Mesenchymal stem cell (in vitro differentiated cells and primary cell): ENCODE data around the gene FBXO44.

ENCODE experiments used
- DNase-seq: peaks from one replicate; pipeline ENCODE4 v3.0.0-alpha.2; 2013
- H2AFZ ChIP-seq: one replicate; pipeline ENCODE4 v1.6.1; 2013; ENCODE audit warnings: low read depth, mild to moderate bottlenecking, control low read depth, inconsistent platforms, low read length, moderate library complexity
- H2AK5ac ChIP-seq: 2 replicates; pipeline ENCODE4 v1.6.1; 2013; ENCODE audit warnings: low read length, moderate library complexity, mild to moderate bottlenecking, inconsistent platforms; ENCODE audit not compliant: severe bottlenecking
- H2BK120ac ChIP-seq: one replicate; pipeline ENCODE4 v1.6.1; 2013; ENCODE audit warnings: low read depth, mild to moderate bottlenecking, inconsistent platforms, low read length, moderate library complexity
- H2BK12ac ChIP-seq, 2 experiments: one replicate each; pipeline ENCODE4 v1.6.1; 2013; ENCODE audit warnings: inconsistent platforms in 2 of 2, low read length in 2 of 2, mild to moderate bottlenecking in 2 of 2, moderate library complexity in 2 of 2, control low read depth in 1 of 2
- H2BK15ac ChIP-seq: one replicate; pipeline ENCODE4 v1.6.1; 2013; ENCODE audit warnings: mild to moderate bottlenecking, low read depth, inconsistent platforms; ENCODE audit not compliant: poor library complexity, severe bottlenecking
- H2BK5ac ChIP-seq: 2 replicates; pipeline ENCODE4 v1.6.1; 2013; ENCODE audit warnings: low read depth, mild to moderate bottlenecking, low read length, control low read depth, inconsistent platforms; ENCODE audit not compliant: poor library complexity, severe bottlenecking
- H3K14ac ChIP-seq, 2 experiments: one replicate each; pipeline ENCODE4 v1.6.1; 2013; ENCODE audit warnings: inconsistent platforms in 2 of 2, low read length in 2 of 2, control low read depth in 1 of 2, mild to moderate bottlenecking in 1 of 2, moderate library complexity in 1 of 2
- H3K18ac ChIP-seq, 2 experiments: one replicate each; pipeline ENCODE4 v1.6.1; 2013; ENCODE audit warnings: inconsistent platforms in 2 of 2, low read length in 2 of 2, control low read depth in 1 of 2, low read depth in 1 of 2, mild to moderate bottlenecking in 1 of 2
- H3K23ac ChIP-seq, 2 experiments: one replicate each; pipeline ENCODE4 v1.6.1; 2013; ENCODE audit warnings: inconsistent platforms in 2 of 2, low read length in 2 of 2, mild to moderate bottlenecking in 2 of 2, moderate library complexity in 2 of 2, control low read depth in 1 of 2
- H3K27ac ChIP-seq: 2 replicates; pipeline ENCODE4 v1.5.1; 2013; ENCODE audit warnings: mild to moderate bottlenecking, moderate library complexity, low read length, control low read depth, inconsistent platforms; ENCODE audit not compliant: poor library complexity, severe bottlenecking
- H3K27me3 ChIP-seq, 2 experiments: 2 replicates each; pipeline versions ENCODE4 v1.6.1 to v1.7.0; 2013; ENCODE audit warnings: low read length in 2 of 2, mild to moderate bottlenecking in 2 of 2, moderate library complexity in 2 of 2, control low read depth in 1 of 2, inconsistent platforms in 1 of 2; ENCODE audit not compliant: control insufficient read depth in 1 of 2, insufficient read depth in 1 of 2
- H3K36me3 ChIP-seq, 2 experiments: 2 replicates each; pipeline versions ENCODE4 v1.6.1 to v1.7.0; 2013; ENCODE audit warnings: low read length in 2 of 2, control low read depth in 1 of 2, inconsistent platforms in 1 of 2, low read depth in 1 of 2, mild to moderate bottlenecking in 1 of 2; ENCODE audit not compliant: insufficient read depth in 2 of 2, control insufficient read depth in 1 of 2
- H3K4ac ChIP-seq, 2 experiments: one replicate each; pipeline ENCODE4 v1.6.1; 2013; ENCODE audit warnings: inconsistent platforms in 2 of 2, low read length in 2 of 2, mild to moderate bottlenecking in 2 of 2, moderate library complexity in 2 of 2, control low read depth in 1 of 2, low read depth in 1 of 2
- H3K4me1 ChIP-seq: 2 replicates; pipeline ENCODE4 v1.6.1; 2013; ENCODE audit warnings: low read depth, low read length, control low read depth; ENCODE audit not compliant: control insufficient read depth, insufficient read depth
- H3K4me2 ChIP-seq: 2 replicates; pipeline ENCODE4 v1.6.1; 2013; ENCODE audit warnings: low read length, mild to moderate bottlenecking, inconsistent platforms; ENCODE audit not compliant: poor library complexity, severe bottlenecking
- H3K4me3 ChIP-seq, 2 experiments: 2 replicates each; pipeline versions ENCODE4 v1.5.1 to v1.7.0; 2013; ENCODE audit warnings: low read length in 2 of 2, mild to moderate bottlenecking in 2 of 2, control low read depth in 1 of 2, low read depth in 1 of 2; ENCODE audit not compliant: insufficient read depth in 1 of 2
- H3K79me1 ChIP-seq: replicated peaks from 2 replicates; pipeline ENCODE4 v1.6.1; 2013; ENCODE audit warnings: mild to moderate bottlenecking, control low read depth, low read length, inconsistent platforms; ENCODE audit not compliant: poor library complexity, severe bottlenecking
- H3K9ac ChIP-seq: 2 replicates; pipeline ENCODE4 v1.7.0; 2013; ENCODE audit warnings: mild to moderate bottlenecking, low read length, moderate library complexity
- H3K9me3 ChIP-seq: 2 replicates; pipeline ENCODE4 v1.7.0; 2013; ENCODE audit warnings: mild to moderate bottlenecking, low read length; ENCODE audit not compliant: control insufficient read depth
- H4K8ac ChIP-seq: one replicate; pipeline ENCODE4 v1.6.1; 2013; ENCODE audit warnings: inconsistent platforms, mild to moderate bottlenecking, low read length, moderate library complexity
- H4K91ac ChIP-seq: one replicate; pipeline ENCODE4 v1.6.1; 2013; ENCODE audit warnings: mild to moderate bottlenecking, low read length, inconsistent platforms
- WGBS: methylation state at CpG from one replicate; pipeline ENCODE4 v1.1.7; 2013; ENCODE audit warnings: mixed read lengths; 5-methylcytosine and 5-hydroxymethylcytosine counted together

The FBXO44 gene

DNA sequence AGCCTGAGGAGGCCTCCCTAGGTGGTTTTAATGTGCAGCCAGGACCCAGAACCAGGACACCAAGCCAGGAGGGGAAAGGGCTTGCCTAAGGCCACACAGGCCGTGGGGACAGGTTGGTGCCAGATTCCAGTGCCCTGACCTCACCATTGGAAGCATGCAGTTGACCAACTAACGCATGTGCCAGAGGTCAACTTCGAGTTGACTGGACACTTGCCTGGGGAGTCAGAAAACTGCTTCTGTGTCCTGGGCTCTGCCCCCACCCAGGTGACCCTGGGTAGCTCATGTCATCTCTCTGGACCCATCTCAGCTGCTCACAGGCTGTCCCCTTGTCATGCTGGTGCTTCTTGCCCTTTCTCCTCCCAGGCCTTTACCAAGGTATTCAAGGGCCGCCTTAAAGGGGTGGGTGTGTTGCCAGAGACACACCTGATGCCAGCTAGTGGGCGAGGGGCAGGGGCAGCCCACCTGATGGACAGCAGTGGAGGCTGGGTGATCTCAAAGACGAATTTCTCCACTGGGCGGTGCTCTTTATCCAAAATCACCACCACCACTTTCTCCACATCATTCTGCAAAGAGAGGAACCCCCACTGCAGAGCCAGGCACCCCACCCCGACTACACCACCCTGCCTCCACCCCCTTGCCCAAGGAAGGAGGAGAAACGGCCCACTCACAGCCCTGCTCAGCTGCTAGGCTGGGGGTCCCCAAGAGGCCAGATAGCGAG lies 21.9 kb downstream of the FBXO44 start:
- WGBS: 94% methylated on average over 9 of the region's 10 CpGs

GRCh38 chr1:11678442-11678841 lies 23.8 kb downstream of the FBXO44 start:
- no peak overlapping the region for H2AK5ac ChIP-seq
- peaks cover 22% of the 10 kb centered on the region for H3K79me1 ChIP-seq
- no peak overlapping the region for H2BK15ac ChIP-seq
- H3K4me2 ChIP-seq: no peak overlapping the region
- H3K9ac ChIP-seq: no peak overlapping the region
- peaks cover 0 to 7% of the 10 kb centered on the region in 2 experiments for H3K27me3 ChIP-seq
- no peak overlapping the region for H3K4ac ChIP-seq
- H3K36me3 ChIP-seq: peaks cover 33 to 38% of the 10 kb centered on the region in 2 experiments
- no peak overlapping the region for H3K27ac ChIP-seq
- 100% methylated on average over 2 of the region's 2 CpGs for WGBS
- H3K4me1 ChIP-seq: peaks cover 14% of the 10 kb centered on the region
- H3K14ac ChIP-seq: no peak overlapping the region
- DNase-seq: no peak
- no peak overlapping the region for H3K18ac ChIP-seq
- H2BK5ac ChIP-seq: no peak overlapping the region
- H2BK120ac ChIP-seq: no peak overlapping the region
- H2AFZ ChIP-seq: no peak overlapping the region
- no peak overlapping the region for H4K8ac ChIP-seq
- H4K91ac ChIP-seq: no peak overlapping the region
- H3K4me3 ChIP-seq: no peak overlapping the region
- H2BK12ac ChIP-seq: no peak overlapping the region
- H3K9me3 ChIP-seq: no peaks in the 10 kb centered on the region
- H3K23ac ChIP-seq: no peak overlapping the region

More for the DNA sequence above, 21.9 kb downstream of the FBXO44 start:
- Histone ChIP-seq H3K9me3 (no peaks in the 10 kb centered on the region), H3K14ac (no peak overlapping the region), H3K4ac (no peak overlapping the region), H4K91ac (no peak overlapping the region), H2BK12ac (no peak overlapping the region), H3K23ac (no peak overlapping the region), H2AK5ac (no peak overlapping the region), H2BK15ac (no peak overlapping the region), H3K27ac (no peak overlapping the region), H3K79me1 (peaks cover 22% of the 10 kb centered on the region), H3K9ac (no peak overlapping the region), H3K4me1 (peaks cover 6% of the 10 kb centered on the region), H3K4me3 (no peak overlapping the region), H3K18ac (no peak overlapping the region), H3K4me2 (no peak overlapping the region), H3K36me3 (peaks cover 35 to 56% of the 10 kb centered on the region in 2 experiments), H4K8ac (no peak overlapping the region), H2BK5ac (no peak overlapping the region), H3K27me3 (no peaks in the 10 kb centered on the region), H2AFZ (no peak overlapping the region), H2BK120ac (no peak overlapping the region)
- DNase-seq: no peak

DNA sequence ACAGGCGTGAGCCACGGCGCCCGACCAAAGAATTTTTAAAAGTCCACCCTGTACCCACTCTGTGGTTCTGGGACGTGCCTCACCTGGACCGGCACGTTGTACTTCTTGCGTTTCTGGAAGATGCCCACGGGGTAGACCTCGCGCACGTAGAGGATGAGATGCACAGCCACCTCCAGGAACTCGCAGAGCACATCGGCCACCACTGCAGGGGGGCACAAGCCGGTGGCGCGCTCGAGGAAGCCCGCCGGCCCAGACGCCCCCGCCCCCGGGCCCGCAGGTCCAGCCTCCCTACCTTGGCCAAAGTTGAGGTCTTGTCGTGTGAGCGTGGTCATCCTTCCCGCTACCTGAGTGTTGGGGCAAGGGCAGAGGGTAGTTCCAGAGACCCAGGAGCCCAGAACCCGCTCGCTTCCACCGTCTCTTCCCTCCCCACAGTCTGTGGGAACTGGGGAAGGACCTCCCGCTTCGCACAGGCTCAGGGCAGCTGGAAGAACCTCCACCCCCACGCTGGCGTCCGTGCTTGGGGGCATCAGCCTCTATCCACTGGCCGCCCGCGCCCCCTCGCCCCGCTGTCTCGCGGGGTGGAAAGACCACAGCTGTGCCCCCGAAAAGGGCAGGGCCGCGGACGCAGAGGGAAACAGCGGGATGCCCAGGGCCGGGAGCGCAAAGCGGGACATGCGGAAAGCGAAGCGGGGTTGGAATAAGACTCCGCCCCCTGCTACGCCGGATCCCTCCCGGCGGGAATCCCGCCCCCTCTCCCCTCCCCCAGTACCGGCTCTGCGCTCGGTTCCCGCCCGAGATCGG lies 25.8 kb downstream of the FBXO44 start:
- H3K36me3 ChIP-seq: peaks cover 16 to 21% of the 10 kb centered on the region in 2 experiments
- H2AK5ac ChIP-seq: no peak overlapping the region
- DNase-seq: peak; percentile 60
- peak overlapping the region; percentile 76 for H2BK5ac ChIP-seq
- peak overlapping the region; percentile 89 for H2BK120ac ChIP-seq
- peak overlapping the region; percentile 92 for H3K18ac ChIP-seq
- 12% methylated on average over 38 of the region's 65 CpGs for WGBS
- H3K27ac ChIP-seq: no peak overlapping the region
- H3K9ac ChIP-seq: peak overlapping the region; percentile 87
- H2AFZ ChIP-seq: peak overlapping the region; percentile 82
- H3K4me1 ChIP-seq: peaks cover 14% of the 10 kb centered on the region
- peak overlapping the region; percentile 81 to 92 for H3K4me3 ChIP-seq
- peak overlapping the region; percentile 25 to 61 for H2BK12ac ChIP-seq
- peak overlapping the region in 1 of 2 experiments; percentile 93 for H3K23ac ChIP-seq
- H3K4me2 ChIP-seq: peak overlapping the region; percentile 81
- peak overlapping the region; percentile 75 for H2BK15ac ChIP-seq
- peak overlapping the region; percentile 27 to 41 for H3K4ac ChIP-seq
- H3K9me3 ChIP-seq: no peaks in the 10 kb centered on the region
- H4K91ac ChIP-seq: no peak overlapping the region
- peaks cover 10 to 21% of the 10 kb centered on the region in 2 experiments for H3K27me3 ChIP-seq
- H4K8ac ChIP-seq: peak overlapping the region; percentile 57
- peak overlapping the region in 1 of 2 experiments; percentile 92 for H3K14ac ChIP-seq
- peaks cover 18% of the 10 kb centered on the region for H3K79me1 ChIP-seq
